ELF-1 (cell line): ENCODE data around the gene STAC2.
"Not testable (repeated sequence)": the region's sequence is repeated elsewhere in the genome, so short reads cannot be mapped to it uniquely, and the experiment has no call there.

Experiments
- DNase-seq: peaks from one replicate; pipeline ENCODE4 v3.0.0-alpha.2; 2016; ENCODE audit warnings: low read depth, low spot score

Gene STAC2

DNA sequence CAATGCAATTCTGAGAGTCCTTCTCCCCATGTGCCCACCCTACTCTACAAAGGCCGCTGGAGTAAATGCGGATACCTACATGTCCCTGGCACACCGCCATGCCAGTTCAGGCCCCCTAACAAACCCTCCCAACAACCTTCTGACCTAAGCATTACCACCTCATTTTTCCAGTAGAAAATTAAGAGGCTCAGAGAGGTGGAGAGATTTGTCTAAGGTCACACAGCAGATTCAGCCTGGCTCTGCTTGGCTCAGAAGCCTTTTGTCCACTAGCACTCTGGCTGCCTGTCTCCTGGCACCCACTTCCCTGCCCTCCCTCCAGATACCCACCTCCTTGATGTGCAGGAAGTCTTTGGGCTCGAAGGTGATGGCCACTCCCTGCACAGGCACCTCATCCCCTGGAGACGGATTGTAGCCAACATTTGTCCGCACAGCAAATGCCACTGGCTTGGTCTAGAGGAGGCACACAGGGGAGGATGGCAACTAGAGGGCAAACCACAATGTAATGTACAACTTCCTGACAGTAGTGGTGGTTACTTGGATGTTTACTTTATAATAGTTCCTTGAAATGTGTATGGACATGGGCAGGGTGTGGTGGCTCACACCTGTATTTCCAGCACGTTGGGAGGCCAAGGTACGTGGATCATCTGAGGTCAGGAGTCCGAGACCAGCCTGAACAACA lies 38.5 kb downstream of the STAC2 start:
- no peak for DNase-seq

DNA sequence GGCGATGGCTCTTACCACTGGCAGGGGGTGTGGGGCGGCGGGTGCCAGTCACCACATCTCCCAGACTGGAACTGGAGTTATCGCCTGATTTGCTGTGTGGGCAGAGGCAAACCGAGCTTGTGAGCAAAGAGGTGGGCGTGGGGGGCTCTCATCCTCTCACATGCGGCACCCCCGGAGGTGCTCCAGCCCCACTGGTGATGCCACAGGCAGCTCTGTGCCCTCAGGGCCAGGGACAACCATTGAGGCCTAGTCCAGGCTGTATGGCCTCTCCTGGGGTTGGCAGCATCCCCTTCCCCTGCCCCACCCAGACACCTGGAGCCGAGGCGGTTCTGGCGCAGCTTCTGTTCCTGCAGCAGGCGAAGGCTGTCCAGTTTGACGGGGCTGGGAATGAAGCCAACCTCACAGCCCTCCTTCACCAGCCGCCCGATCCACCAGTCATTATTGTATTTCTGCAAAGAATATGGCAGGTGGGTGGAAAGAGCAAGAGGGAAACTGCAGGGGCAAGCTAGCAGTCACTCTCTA lies 39.2 kb downstream of the STAC2 start:
- no peak for DNase-seq

- no peak for DNase-seq
These were observed 42.0 kb downstream of the STAC2 start for GRCh38 chr17:39183720-39184119.

DNA sequence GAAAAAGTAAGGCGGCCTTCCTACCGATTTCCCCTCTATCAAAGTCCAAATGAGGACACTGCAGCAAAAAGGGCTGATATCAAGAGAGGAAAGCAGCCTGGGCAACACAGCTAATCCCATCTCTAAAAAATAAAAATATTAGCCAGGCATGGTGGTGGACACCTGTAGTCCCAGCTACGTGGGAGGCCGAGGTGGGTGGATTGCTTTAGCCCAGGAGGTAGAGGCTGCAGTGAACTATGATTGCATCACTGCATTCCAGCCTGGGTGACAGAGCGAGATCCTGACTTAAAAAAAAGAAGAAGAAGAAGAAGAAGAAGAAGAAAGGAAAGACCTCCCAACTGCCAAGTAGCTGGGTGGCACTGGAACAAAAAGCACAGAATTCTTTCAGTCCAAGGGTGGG lies 42.7 kb downstream of the STAC2 start:
- no peak for DNase-seq

DNA sequence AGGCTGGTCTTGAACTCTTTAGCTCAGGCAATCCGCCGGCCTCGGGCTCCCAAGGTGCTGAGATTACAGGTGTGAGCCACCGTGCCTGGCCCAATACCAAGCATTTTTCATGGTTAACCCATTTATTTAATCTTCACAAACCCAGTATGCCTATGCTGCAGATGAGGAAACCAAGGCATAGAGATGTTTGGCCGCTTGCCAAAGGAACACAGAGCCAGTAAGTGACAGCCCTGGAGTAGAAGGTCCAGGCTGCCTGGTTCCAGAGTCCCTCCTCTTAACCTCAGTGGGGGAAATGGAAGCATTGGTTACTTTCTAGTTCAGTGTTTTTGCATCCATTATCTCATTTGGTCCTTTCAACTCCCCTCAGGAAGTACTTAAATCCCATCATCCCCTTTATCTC lies 44.4 kb downstream of the STAC2 start:
- DNase-seq: no peak

GRCh38 chr17:39178536-39178935 lies 47.2 kb downstream of the STAC2 start:
- DNase-seq: no peak

DNA sequence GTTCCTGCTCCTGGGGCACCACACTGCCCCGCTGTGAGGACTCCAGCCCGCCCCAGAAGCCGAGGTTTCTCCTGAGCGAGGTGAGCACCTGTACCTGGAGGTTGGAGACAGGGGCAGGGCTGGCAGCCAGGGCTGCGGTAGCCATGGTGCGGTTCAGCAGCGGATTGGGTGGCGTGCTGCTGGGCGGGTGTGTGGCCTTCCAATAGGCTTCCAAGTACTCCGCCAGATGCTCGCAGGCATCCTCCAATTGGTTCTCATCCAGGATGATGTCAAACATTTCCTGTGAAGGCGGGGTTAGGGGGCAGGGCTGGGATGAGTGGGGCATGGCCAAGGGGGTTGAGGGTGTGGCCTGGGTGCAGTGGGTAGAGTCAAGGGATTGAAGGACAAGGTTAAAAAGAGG lies 48.5 kb downstream of the STAC2 start:
- DNase-seq: peak; percentile 85

DNA sequence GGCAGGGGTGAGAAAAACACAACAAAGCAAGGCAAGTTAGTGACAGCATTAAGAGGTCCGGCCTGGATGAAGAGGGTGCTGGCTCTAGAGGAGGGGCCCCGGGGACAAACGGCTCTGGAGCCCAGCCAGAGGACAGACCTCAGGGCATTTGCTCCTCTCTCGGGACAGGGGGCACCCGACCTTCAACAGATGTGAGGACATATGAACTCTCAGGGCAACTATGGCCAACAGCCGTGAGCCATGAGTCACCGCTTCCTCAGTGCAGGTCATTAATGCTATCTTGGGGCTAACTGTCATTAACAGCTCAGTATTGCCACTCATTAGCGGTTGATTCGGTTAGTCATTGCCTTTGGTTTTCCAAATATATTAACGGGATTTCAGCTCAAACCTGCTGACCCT lies 50.1 kb downstream of the STAC2 start:
- DNase-seq: no peak

GRCh38 chr17:39174920-39175694 lies 50.6 kb downstream of the STAC2 start:
- DNase-seq: peak; percentile 86

DNA sequence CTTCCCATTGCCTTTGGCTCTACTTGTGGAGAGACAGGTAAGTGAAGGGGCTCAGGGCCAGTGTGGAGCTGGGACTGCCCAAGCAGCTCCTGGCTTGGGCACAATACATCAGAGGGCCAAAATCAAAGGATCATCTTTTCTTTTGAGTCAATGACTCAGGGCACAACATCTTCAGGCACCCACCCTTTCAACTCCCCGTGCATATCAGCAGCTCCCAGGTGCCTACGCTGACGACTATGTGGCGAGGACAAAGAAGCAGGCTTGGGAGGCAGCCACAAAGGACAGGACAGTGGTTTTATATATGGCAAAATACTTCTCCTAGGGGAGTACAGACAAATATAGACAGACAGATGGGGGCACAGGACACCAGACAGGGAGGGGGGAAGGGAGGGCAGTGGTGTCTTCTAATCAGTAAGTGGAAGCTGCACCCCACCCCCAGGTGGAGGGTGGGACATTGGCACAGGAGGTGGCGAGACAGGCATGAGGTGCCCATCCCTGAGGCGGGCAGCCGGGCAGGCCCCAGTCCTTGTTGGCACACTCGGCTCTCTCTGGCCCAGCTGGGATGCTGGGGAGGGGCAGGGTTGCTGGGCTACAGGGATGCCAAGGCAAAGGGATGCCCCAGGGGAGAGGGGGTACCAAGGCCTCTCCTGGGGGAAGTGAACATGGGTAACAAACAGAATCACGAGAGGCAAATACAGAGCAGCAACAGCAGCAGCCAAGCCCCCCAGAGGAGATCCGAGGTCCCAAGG lies 52.0 kb downstream of the STAC2 start:
- DNase-seq: no peak

GRCh38 chr17:39173080-39173479 lies 52.7 kb downstream of the STAC2 start:
- no peak for DNase-seq

- DNase-seq: no peak
These were observed 53.8 kb downstream of the STAC2 start for GRCh38 chr17:39171933-39172332.

GRCh38 chr17:39170558-39170957 lies 55.2 kb downstream of the STAC2 start:
- DNase-seq: no peak

DNA sequence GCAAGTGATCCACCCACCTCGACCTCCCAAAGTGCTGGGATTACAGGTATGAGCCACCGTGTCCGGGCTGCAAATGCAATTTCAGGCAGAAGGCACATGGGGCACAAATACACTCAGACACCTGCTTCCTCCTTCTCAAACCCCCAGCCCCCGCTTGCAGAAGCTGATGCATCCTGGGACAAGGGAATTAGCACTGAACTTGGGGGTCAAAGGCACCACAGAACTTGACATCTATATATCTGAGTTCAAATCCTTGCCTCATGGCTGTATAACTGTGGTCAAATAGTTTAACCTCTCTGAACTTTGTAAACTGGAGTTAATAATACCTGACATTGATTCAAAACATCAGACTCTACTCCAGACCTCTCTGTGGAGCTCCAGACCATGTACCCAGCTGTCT lies 55.6 kb downstream of the STAC2 start:
- DNase-seq: no peak

- DNase-seq: no peak
These were observed 56.2 kb downstream of the STAC2 start for GRCh38 chr17:39169518-39169917.

GRCh38 chr17:39169101-39169500 lies 56.6 kb downstream of the STAC2 start:
- no peak for DNase-seq

GRCh38 chr17:39168503-39168902 lies 57.2 kb downstream of the STAC2 start:
- not testable (repeated sequence) for DNase-seq

- no peak for DNase-seq
These were observed 58.3 kb downstream of the STAC2 start for GRCh38 chr17:39167476-39167875.

DNA sequence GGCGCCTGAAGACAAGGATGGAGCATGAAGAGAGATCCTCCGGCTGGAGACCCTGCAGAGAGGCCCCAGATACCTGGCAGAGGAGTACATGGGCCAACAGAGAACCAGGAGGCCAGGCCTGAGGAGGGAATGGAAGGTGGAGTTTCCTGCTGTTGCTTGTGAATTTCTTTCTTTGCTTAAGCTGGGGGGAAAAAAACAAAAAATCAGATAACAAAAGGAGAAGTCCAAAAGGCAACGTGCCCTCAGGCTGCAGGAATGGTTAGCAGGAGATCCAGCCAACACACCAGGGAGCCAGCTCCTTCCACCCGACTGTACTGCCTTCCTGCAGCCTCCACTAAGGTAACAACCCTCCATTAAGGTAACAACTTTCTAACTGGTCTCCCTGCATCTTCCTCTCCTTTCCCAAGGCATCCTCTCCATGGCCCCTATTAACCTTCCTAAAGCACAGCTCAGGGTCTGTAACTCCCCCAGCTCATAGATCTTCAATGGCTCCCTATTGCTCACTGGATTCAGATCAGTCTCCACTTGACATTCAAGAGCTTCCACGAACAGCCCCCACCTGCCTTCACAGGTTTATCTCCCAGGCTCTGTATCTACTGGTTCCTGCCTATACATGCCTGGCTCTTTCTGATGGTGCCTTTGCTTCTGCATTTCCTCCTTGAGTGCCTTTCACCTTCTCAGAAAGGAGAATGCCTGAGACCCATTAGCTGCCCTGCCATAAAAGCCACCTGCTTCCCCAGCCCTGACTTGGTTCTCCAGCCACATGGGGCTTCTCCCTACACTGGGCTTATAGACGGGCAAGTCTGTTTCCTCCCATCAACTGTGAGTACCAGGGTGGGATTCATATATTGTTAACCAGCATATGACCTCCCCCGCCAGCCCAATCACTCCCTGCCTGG lies 59.1 kb downstream of the STAC2 start:
- DNase-seq: peak; percentile 72

GRCh38 chr17:39165841-39166349 lies 59.9 kb downstream of the STAC2 start, which contains the start of gene ARL5C:
Gene ARL5C (minus strand): TSS chr17:39166161. CDS start chr17:39165760, 401 bp downstream.
- DNase-seq: no peak
